Measurements from ENCODE around the gene SGSH.

GRCh38 chr17:80216473-80217456 is 3.4 kb downstream of the SGSH start:
- no peak for TF ChIP-seq CTCF (optimal IDR thresholded peaks at IDR 0.05 in 1 of 3, IDR thresholded peaks at IDR 0.05 in 1 of 3, conservative IDR thresholded peaks at IDR 0.05 in 1 of 3; ENCODE audit: extremely low read depth in 1 of 3, insufficient read depth in 2 of 3, low read length in 3 of 3)
- TF ChIP-seq EZH2 (IDR thresholded peaks at IDR 0.05; ENCODE audit: low read length), result no peak
